NCI-H526 (cell line): ENCODE data around the gene SLC12A5.

ENCODE experiments used
- DNase-seq, 2 experiments: peaks; one replicate each; lab custom pipeline; 2025; lab: John Stamatoyannopoulos, UW

The SLC12A5 gene

GRCh38 chr20:46006022-46006705 is 22.9 kb upstream of the SLC12A5 start:
- DNase-seq: no peak

- DNase-seq: no peak
Observed at GRCh38 chr20:46006964-46007363, 22.1 kb upstream of the SLC12A5 start.

GRCh38 chr20:46007671-46008070 is 21.3 kb upstream of the SLC12A5 start:
- DNase-seq: no peak

GRCh38 chr20:46009816-46010215 is 19.2 kb upstream of the SLC12A5 start:
- DNase-seq: peak in 1 of 2 experiments; percentile 27

GRCh38 chr20:46010491-46011391 is 18.3 kb upstream of the SLC12A5 start:
- peak in 1 of 2 experiments; percentile 45 for DNase-seq

- peak; percentile 89 to 94 for DNase-seq
Observed at GRCh38 chr20:46011631-46012482, 17.2 kb upstream of the SLC12A5 start.

GRCh38 chr20:46012921-46013320 is 16.1 kb upstream of the SLC12A5 start:
- no peak for DNase-seq

- no peak for DNase-seq
Observed at GRCh38 chr20:46013322-46013828, 15.6 kb upstream of the SLC12A5 start.

GRCh38 chr20:46013829-46014516 is 15.0 kb upstream of the SLC12A5 start:
- peak; percentile 67 to 92 for DNase-seq

- DNase-seq: no peak
Observed at GRCh38 chr20:46014517-46015396, 14.3 kb upstream of the SLC12A5 start.

GRCh38 chr20:46017272-46017671 is 11.7 kb upstream of the SLC12A5 start:
- no peak for DNase-seq

GRCh38 chr20:46018112-46018511 is 10.9 kb upstream of the SLC12A5 start:
- DNase-seq: no peak

GRCh38 chr20:46018611-46019010 is 10.4 kb upstream of the SLC12A5 start:
- no peak for DNase-seq

GRCh38 chr20:46020555-46020954 is 8.5 kb upstream of the SLC12A5 start:
- no peak for DNase-seq

- peak; percentile 77 to 96 for DNase-seq
Observed at GRCh38 chr20:46021361-46022359, 7.4 kb upstream of the SLC12A5 start.

- DNase-seq: peak; percentile 34 to 85
Observed at GRCh38 chr20:46022411-46023147, 6.4 kb upstream of the SLC12A5 start.

- no peak for DNase-seq
Observed at GRCh38 chr20:46023148-46023484, 5.9 kb upstream of the SLC12A5 start.

- no peak for DNase-seq
Observed at GRCh38 chr20:46023999-46024398, 5.0 kb upstream of the SLC12A5 start.

- DNase-seq: no peak
Observed at GRCh38 chr20:46025376-46025783, 3.6 kb upstream of the SLC12A5 start.
